NCI-H146 treated with DMSO at 0.1 percent for 48 hours (cell line): ENCODE measurements around the gene SEC14L3.

Experiments
- DNase-seq: peaks from one replicate; lab custom pipeline; 2025; ENCODE audit not compliant: unreplicated experiment; lab: John Stamatoyannopoulos, UW

The SEC14L3 gene

GRCh38 chr22:30423959-30424533 is 47.8 kb downstream of the SEC14L3 start:
- DNase-seq, result peak; percentile 94

- DNase-seq, result peak; percentile 65
Measured at GRCh38 chr22:30423301-30423958, 48.4 kb downstream of the SEC14L3 start.

- DNase-seq, result peak; percentile 61
Measured at GRCh38 chr22:30422481-30423300, 49.1 kb downstream of the SEC14L3 start.

- no peak for DNase-seq
Measured at GRCh38 chr22:30421695-30422480, 49.9 kb downstream of the SEC14L3 start.

- no peak for DNase-seq
Measured at GRCh38 chr22:30420347-30421125, 51.3 kb downstream of the SEC14L3 start.

GRCh38 chr22:30416837-30417236 is 55.0 kb downstream of the SEC14L3 start:
- no peak for DNase-seq

GRCh38 chr22:30416403-30416802 is 55.4 kb downstream of the SEC14L3 start:
- no peak for DNase-seq

GRCh38 chr22:30414525-30415047 is 57.2 kb downstream of the SEC14L3 start:
- no peak for DNase-seq

- no peak for DNase-seq
Measured at GRCh38 chr22:30413745-30414524, 57.9 kb downstream of the SEC14L3 start.

- DNase-seq, result no peak
Measured at GRCh38 chr22:30413001-30413400, 58.8 kb downstream of the SEC14L3 start.

GRCh38 chr22:30411780-30412179 is 60.0 kb downstream of the SEC14L3 start:
- DNase-seq, result no peak
